T follicular helper cell (primary cell): ENCODE data around the gene FPGS.
"Not testable (repeated sequence)": the region's sequence is repeated elsewhere in the genome, so short reads cannot be mapped to it uniquely, and the experiment has no call there.

ENCODE experiments used
- DNase-seq: peaks from one replicate; pipeline ENCODE4 v3.0.0-alpha.2; 2020; ENCODE audit warnings: low read depth

Gene FPGS

DNA sequence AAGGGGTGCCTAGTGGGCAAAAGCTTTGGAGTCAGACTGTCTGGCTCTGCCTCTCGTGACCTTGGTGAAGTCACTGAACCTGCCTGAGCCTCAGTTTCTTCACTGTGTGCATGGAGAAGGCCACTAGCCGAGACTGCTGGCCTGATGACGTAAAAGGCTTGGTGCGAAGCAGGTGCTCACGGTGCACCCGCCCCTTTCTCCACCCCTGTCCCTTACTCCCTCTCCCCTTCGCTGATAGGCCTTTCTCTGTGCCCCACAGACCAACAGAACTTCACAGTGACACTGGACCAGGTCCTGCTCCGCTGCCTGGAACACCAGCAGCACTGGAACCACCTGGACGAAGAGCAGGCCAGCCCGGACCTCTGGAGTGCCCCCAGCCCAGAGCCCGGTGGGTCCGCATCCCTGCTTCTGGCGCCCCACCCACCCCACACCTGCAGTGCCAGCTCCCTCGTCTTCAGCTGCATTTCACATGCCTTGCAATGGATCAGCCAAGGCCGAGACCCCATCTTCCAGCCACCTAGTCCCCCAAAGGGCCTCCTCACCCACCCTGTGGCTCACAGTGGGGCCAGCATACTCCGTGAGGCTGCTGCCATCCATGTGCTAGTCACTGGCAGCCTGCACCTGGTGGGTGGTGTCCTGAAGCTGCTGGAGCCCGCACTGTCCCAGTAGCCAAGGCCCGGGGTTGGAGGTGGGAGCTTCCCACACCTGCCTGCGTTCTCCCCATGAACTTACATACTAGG is 10.4 kb downstream of the FPGS start:
- no peak for DNase-seq

DNA sequence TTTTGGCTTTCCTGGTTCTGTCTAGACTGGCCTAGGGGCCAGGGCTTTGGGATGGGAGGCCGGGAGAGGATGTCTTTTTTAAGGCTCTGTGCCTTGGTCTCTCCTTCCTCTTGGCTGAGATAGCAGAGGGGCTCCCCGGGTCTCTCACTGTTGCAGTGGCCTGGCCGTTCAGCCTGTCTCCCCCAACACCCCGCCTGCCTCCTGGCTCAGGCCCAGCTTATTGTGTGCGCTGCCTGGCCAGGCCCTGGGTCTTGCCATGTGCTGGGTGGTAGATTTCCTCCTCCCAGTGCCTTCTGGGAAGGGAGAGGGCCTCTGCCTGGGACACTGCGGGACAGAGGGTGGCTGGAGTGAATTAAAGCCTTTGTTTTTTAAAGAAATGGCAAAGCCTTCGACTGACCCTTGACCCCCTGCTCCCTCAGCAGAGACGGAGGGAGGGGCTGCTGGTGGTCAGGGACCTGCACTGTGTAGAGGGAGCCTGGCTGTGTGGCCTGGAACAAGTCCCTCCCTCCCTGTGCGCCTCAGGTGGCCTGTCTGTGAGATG is 11.1 kb downstream of the FPGS start:
- DNase-seq = no peak

DNA sequence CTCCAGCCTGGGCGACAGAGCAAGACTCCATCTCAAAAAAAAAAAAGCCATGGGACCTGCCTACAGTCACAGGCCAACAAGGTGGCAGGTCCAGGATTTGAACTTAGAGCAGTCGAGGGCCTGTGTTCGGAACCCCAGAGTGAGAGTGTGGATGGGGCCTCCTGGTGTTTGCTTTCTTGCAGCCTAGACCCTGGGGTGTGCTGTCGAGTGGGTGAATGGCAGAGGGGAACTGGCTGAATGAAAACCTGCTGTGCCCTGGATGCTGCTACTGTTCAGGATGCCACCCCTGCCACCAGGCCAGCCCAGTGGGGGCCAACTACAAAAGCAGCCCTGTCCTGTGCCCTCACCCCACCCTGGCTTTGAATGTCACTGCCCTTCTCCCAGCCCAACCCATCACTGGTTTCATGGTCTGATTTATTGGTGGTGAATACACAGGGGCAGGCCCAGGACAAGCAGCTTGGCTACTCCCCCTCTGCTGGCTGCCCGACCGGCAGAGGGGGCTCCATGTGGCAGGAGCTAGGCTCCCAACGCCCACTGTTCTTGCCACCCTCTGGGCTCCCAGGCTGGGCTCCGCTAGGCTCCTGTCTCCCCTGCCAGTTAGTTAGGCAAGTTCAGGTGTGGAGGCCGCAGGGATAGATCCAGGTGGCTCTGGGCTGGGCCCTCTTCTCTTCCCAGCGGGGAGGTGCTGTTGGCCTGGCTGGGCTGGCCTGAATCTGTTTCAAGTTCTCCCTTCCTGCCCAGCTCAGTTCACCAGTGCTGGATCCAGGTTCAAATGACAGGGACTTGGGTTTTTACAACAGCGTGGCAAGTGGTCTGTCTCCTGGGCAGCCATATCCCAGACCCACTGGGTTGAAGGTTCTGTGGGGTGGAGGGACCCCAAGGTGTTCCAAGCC is 12.2 kb downstream of the FPGS start:
- no peak for DNase-seq

DNA sequence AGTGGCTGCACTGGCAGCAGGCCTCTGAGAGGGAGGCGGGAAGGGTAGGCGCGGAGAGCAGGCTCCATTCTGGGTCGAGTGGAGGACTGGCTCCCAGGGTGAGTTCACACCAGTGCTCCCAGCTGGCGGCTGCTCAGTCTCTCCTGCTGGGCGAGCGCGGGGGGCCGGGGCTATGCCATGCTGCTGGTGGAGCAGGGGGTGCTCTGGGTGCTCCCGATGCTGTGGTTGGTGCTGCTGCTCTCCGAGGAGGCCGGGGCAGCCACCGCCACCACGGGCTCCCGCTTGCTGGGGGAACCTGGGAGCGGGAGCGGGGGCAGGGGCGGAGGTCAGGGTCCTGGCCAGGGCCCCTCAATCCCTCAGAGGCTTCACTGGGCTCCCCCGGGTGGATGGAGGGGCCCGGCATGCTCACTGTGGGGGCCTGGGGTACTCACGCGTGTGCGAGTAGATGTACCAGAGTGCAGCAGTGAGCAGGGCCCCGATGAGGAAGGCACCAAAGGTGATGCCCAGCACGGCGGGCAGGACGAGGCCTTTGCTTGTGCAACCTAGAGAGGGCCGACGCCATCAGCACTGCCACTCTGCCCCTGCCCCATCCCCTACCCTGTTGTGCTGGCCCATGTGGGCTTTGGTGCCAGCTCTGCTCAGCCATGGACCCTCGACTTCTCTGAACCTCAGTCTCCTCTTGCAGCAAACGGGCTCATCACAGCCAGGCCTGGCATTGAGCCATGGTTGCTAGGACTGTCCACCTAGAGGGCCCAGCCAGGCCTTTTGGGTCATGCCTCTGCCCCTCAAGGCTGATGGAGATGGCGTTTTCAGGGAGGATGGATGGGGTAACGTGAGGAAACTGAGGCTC is 13.1 kb downstream of the FPGS start:
- no peak for DNase-seq

DNA sequence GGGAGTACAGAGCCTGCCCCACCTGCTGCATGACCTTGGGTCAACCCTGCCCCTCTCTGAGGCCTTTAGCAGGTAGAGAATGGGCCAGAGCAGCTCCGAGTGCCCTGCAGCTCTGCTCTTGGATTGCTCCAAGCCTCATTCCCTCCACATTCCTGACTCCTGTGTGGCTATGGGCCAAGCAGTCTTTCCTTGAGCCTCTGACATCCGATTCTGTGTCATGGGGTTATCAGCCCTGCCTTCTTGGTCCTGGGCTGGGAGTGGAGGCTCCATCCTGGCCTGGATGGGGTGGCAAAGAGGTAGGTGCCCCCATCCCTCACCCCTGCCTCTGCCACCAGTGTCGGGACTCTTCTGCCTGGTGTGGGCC is 13.7 kb downstream of the FPGS start:
- no peak for DNase-seq

DNA sequence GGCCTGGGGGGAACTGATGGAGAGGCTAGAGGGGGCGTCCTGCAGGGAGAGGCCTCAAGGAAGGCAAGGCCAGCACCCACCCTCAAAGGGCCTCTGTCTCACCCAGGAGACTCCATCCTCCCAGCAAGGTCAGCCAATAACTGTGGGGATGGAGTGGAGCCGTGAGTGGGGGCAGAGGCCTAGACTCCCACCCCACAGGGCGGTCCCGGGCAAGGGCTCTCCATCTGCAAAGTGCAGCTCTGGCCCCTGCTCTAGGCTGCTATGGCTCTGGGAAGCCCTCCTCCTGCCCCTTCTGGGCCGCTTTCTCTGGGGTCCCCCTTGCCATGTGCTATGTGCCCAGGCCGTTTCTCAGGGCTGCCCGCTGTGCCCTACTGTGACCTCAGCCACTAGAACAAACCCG is 14.0 kb downstream of the FPGS start:
- DNase-seq = no peak

DNA sequence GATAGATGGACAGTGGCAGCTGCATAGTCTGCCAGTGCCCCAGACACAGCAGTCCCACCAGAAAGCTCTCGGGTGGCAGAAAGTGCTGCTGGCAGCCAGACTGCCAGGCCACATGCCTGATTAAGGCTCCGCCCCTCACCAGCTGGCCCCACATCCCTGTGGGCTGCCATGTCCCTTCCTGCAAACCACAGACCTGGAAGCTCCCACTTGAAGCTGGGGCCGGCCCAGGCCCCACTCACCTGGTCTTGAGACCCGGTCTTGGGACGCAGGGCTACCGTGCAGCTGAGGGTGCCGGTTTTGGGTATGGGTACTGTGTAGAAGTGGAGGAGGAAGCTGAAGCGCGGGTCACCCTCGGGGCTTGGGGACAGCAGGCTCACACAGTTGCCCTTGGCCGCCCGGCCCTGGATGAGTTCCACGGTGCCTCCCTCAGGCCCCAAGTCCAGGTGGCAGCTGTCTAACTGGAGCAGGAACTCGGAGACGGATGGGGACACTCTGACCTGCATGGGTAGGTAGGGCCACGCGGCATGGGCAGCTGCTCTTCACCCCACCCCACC is 15.3 kb downstream of the FPGS start:
- no peak for DNase-seq

DNA sequence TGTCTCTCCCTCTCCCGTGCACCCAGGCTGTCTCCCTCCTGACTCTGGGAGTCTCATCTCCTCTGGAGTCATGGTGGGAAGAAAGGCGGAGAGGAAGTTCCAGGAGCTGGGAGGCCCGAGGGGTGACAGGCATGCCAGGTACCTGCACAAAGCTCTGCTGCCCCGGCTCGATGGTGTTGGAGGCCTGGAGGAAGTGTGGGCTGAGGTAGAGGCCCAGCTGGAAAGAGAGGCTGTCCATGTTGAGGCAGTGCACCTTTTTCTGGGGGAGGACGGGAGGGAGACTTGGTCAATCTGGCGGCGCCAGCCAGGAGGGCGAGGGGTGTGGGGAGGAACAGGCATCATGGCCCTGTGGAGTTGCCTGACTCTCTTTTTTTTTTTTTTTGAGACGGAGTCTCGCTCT is 15.9 kb downstream of the FPGS start:
- no peak for DNase-seq

DNA sequence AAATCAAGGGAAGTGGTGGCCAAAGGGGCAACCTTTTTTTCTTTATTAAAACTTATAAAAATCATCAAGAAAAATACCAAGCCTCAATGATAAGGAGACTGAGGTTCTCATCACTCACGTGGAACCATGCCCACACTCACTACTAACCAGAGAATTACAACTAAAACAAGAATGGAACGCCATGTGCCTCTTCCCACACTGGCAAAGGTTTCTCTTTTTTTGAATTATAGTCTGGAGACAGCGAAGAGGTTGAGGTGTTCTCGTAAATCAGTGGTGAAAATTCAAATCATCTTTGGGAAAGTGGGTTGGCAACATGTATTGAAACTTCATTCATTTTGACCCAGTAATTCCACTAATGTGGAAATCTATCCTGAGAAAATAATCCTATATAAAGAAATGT is 19.4 kb downstream of the FPGS start:
- no peak for DNase-seq

DNA sequence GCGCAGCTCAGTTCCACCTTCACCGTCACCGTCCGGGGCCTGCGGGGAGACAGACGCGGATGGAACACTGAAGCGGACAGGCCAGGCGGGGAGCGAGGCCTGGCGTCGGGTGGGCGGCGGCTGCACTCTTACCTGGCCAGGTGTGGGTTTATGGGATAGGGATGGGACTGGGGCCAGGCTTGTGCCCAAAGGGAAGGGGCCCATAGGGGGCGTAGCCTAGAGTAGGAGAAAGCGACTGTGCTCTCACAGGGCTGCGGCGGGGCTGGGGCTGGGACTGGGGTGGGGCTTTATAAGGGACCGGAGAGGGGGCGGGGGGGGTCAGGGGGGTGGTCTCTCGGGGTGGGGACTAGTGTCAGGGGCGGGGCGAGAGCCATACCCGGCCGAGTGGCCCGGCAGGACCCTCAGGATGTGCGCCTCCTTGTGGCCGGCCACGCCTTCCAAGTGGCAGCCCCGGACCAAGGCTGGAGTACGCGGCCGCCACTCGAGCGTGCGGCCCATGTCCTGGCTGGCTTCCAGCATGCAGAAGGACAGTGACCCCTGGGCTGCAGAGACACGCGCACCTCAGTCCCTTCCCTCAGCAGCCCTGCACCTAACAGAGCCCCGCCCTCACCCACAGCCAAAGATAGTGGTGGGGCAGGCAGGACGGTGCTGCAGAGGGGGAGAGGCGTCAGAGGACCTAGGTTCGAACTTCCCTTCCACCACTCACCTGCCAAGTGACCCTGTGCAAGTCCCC is 22.8 kb downstream of the FPGS start:
- no peak for DNase-seq

DNA sequence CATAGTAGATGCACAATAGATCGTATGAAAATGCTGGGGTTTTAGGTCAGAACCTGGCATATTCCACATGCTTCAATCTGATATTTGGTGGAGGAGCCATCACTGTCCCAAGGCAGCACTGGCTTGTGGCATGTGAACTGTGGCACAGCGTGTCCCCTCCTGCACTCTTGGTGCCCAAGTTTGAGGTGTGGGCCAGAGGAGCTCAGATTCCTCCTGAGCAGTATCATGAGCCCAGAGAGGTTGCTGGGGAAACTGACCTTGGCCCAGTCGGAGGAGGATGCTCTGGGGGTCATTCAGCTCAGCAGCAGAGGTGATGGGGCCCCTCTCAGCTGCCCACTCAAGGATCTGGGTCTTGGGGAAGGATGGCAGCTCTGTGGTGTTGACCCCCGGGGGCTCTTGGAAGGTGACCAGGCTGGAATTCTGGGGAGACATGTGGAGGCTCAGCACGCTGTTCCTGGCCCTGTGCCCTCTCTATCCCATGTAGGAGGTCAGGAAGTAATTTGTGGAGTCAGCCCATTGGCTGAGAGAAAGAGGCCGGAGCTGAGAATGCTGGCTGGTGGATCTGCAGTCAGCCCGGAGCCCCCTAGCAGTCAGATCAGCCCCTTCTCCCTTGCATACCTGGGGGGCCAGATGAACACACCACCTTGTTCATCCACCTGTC is 23.7 kb downstream of the FPGS start:
- no peak for DNase-seq

DNA sequence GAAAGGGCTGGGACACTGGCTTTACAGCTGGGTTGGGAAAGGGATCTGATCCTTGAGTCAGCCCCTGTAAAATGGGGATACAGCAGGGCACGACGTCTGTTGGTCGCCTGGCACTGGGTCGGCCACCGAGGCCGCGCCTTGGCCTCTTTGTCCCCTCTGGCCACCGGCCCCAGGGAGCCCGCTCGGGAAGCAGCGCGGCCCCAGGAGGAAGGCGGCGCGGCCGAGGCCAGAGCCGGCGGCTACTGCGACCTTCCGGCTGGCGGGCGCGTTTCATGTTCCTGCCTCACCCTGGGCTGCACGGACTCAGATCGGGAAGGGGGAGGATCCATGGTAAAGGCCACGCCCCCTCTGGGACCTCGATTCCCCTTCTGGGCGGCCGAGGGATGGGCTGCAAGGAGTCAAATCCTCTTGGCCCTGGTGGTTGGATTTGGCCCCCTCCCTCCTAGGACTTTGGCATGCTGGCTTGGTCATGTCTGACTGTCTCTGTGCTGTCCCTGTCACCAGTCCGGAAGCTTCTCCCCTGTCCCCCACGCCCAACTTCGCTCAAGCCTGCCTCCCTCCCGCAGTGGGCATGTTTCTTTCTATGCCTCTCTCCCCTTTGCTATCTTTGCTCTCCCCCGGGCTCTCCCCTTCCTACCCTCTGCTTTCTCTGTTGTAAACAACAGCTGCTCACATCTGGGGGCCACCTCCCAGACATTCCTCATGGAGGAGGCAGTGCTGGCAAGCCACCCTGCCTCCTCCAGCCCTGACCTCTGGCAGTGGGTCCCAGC is 25.8 kb downstream of the FPGS start:
- DNase-seq = no peak

DNA sequence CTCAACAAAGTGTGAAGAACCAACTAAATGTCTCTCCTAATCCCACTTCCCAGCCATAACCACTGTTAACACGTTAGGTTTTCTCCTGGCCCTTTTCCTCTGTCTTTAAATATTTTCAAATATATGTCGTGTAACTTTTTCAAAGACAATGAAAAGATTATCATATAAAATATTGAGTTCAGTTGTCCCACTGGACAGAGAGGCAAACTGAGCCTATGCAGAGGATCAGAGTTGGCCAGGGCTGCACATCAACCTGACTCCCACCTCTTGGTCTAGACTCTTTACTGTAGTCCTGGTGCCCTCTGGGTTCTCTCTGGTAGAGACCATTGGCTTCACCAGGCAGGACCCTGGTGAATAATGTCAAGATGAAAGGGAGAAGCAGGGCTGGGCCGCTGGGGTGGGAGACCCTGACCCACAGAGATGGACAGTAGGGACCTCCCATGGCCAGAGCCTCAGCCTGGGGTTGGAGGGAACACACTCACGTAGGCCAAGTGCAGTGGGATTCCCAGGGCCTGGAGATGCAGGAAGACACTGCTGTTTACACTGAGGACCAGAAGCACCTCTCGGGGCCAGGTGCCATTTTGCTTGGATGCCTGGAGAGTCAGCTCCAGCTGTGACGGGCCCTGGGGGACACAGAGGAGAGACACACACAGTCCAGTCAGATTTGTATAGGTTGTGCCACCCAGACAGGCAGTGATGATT is 26.7 kb downstream of the FPGS start:
- DNase-seq = no peak

DNA sequence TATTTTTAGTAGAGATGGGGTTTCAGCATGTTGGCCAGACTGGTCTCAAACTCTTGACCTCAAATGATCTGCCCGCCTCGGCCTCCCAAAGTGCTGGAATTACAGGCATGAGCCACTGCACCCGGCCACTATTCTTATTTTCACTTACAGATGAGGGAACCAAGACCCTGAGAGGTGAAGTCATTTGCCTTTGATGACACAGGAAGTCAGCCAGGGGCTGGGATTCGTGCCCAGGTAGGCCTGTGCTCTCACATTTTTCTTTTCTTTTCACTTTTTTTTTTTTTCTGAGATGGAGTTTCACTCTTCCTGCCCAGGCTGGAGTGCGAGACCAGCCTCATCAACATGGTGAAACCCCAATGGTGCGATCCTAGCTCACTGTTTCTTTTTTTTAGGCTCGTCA is 29.6 kb downstream of the FPGS start:
- DNase-seq = no peak

DNA sequence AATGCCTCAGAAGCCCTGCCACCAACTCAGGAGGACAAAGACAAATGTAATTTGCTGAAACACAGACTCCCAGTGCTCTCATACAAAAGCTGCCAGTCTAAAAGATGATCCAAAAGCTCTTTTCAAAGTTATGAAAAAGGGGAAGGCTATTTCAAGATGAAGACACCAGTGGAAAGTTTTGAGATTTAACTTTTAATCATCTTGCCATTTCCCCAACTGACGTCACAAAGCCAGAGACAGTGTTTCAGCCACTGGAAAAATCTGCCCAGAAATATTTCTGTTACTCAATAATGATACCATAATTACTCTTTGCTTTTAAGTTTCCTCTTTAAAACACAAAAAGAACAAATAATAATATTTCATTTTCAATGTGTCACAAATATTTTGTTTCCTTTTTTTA is 30.9 kb downstream of the FPGS start:
- no peak for DNase-seq

DNA sequence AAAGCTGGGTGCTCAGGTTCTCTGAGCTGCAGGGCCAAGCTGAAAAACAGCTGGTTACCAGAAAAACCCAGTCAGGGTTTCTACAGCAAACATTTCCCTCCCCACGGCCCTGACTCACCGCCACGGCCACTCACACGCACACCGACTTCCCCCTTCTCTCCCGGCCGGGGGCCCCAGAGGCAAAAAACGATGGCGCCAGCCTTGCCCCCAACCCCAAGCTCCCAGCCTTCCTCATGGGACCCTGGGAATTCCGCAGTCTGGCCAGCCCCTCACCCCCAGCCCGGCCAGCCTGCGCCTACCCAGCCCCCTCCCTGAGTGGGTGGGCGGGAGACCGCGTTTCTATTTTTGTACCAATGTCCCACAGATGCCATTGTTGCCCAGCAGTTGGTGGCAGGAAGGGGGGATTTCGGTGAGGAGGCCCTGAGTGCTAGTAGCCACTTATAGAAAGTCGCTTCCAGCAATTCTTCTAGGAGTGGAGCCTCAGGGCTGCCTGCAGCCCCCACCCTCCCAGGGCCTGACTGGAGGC is 33.4 kb downstream of the FPGS start:
- no peak for DNase-seq

DNA sequence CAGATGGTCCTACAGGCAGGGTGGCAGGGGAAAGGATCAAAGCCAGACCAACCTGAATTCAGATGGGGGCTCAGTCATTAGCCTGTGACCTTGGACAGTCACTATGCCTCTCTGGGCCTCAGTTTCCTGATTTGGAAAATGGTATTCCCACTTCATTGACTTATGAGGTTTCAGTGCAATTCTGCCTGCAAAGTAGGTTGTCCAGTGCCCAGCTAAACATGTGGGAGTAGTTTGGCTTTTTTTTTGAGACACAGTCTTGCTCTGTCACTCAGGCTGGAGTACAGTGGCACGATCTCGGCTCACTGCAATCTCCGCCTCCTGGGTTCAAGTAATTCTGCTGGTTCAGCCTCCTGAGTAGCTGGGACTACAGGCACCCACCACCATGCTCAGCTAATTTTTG is 33.9 kb downstream of the FPGS start:
- DNase-seq = not testable (repeated sequence)

DNA sequence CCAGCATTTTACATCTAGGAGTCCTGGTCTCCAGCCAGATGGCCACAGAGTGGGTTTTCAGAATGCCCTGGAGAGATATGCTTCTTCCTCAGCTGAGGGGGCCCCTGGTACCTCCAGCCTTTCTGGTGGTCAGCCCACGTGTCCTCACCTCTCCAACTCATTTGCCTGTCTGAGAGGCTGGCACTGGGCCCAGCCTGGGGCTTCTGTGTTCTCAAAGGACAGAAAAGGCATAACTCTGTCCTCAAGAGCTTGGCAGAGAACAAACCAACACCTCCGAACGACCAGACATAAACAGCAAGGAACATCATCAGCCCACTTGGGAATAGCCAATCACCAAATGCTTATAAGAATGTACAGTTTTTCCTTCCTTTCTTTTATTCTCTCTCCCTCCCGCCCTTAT is 34.7 kb downstream of the FPGS start:
- no peak for DNase-seq
